B cell (primary cell): Measurements from ENCODE around the gene SHB. TPM values are rescaled to one million over a fixed set of nuclear protein-coding genes. Genes with fewer than 3 reads are reported as not detected.

ENCODE experiments used
- ATAC-seq: fragments of 200-7000 bp; cut with Tn5 transposase; one replicate; pipeline ENCODE4 v1.10.0; 2021; ENCODE audit warnings: low read depth, mild to moderate bottlenecking, moderate number of reproducible peaks, moderate library complexity
- CTCF ChIA-PET: fragments of 350-600 bp; sonication (Branson Sonifier 250); formaldehyde crosslinking; loops from one replicate; lab custom pipeline; 2021; ENCODE audit warnings: antibody characterized with exemption, inconsistent platforms; lab: Charles Lee
- POLR2A ChIA-PET: fragments of 350-600 bp; sonication (Branson Sonifier 250); formaldehyde crosslinking; loops from one replicate; lab custom pipeline; 2021; ENCODE audit warnings: antibody characterized with exemption; lab: Charles Lee
- DNase-seq: peaks from one replicate; pipeline ENCODE4 v3.0.0; 2013
- H2AFZ ChIP-seq: 2 replicates; pipeline ENCODE4 v1.6.1; 2012; ENCODE audit warnings: mild to moderate bottlenecking, low read depth, low read length; ENCODE audit not compliant: insufficient read depth, poor library complexity, severe bottlenecking
- H3K27ac ChIP-seq, 2 donors: 1 replicate in 1 of 2; 2 replicates in 1 of 2; pipeline ENCODE4 v1.5.1; 2012 to 2013; ENCODE audit warnings: low read length in 2 of 2, mild to moderate bottlenecking in 2 of 2, moderate library complexity in 1 of 2
- H3K27me3 ChIP-seq, 4 experiments: fragments of 200-600 bp in 1 of 4; sonication (generic) in 1 of 4; replicated peaks in 1 of 4; 1 replicate in 2 of 4; 2 replicates in 2 of 4; pipeline versions ENCODE4 v1.6.1 to v1.7.0; 2013 to 2016; ENCODE audit warnings: low read length in 3 of 4, mild to moderate bottlenecking in 2 of 4, mixed read lengths in 1 of 4, moderate library complexity in 1 of 4; ENCODE audit not compliant: insufficient read depth in 4 of 4, control insufficient read depth in 3 of 4; ENCODE audit errors: control extremely low read depth in 1 of 4
- H3K36me3 ChIP-seq, 2 experiments: replicated peaks in 1 of 2; 1 replicate in 1 of 2; 2 replicates in 1 of 2; pipeline versions ENCODE4 v1.6.1 to v1.7.1; 2013; ENCODE audit warnings: low read length in 1 of 2; ENCODE audit not compliant: insufficient read depth in 2 of 2, control insufficient read depth in 1 of 2; ENCODE audit errors: control extremely low read depth in 1 of 2, extremely low read depth in 1 of 2
- H3K4me1 ChIP-seq, 2 donors: fragments of 200-600 bp in 1 of 2; sonication (generic) in 1 of 2; 1 replicate in 1 of 2; 2 replicates in 1 of 2; pipeline versions ENCODE4 v1.5.1 to v1.6.1; 2013 to 2017; ENCODE audit warnings: low read length in 2 of 2; ENCODE audit not compliant: control insufficient read depth in 2 of 2, insufficient read depth in 2 of 2
- H3K4me2 ChIP-seq: replicated peaks from 2 replicates; pipeline ENCODE3; 2012; ENCODE audit warnings: mild to moderate bottlenecking, low read depth, low read length; ENCODE audit not compliant: poor library complexity, severe bottlenecking
- H3K4me3 ChIP-seq, 5 experiments: fragments of 200-600 bp in 1 of 5; sonication (generic) in 1 of 5; 1 replicate in 3 of 5; 2 replicates in 2 of 5; pipeline versions ENCODE4 v1.5.1 to v1.7.0; 2011 to 2016; ENCODE audit warnings: low read length in 4 of 5, mild to moderate bottlenecking in 4 of 5, low read depth in 2 of 5, control low read depth in 1 of 5, moderate library complexity in 1 of 5; ENCODE audit not compliant: insufficient read depth in 1 of 5; ENCODE audit errors: control extremely low read depth in 1 of 5, extremely low read depth in 1 of 5
- H3K79me2 ChIP-seq: fragments of 200-600 bp; sonication (generic); one replicate; pipeline ENCODE4 v1.6.0; 2016; ENCODE audit warnings: low read length; ENCODE audit not compliant: control insufficient read depth, insufficient read depth
- H3K9ac ChIP-seq: fragments of 200-600 bp; sonication (generic); 2 replicates; pipeline ENCODE4 v1.6.1; 2017; ENCODE audit warnings: mild to moderate bottlenecking, low read length, moderate library complexity
- H3K9me3 ChIP-seq, 3 donors: one replicate each; pipeline versions ENCODE4 v1.6.1 to v1.7.1; 2013; ENCODE audit warnings: low read length in 2 of 3; ENCODE audit not compliant: control insufficient read depth in 2 of 3, insufficient read depth in 1 of 3; ENCODE audit errors: control extremely low read depth in 1 of 3
- H4K20me1 ChIP-seq: 2 replicates; pipeline ENCODE4 v1.6.0; 2012; ENCODE audit warnings: mild to moderate bottlenecking, low read length; ENCODE audit not compliant: insufficient read depth, control insufficient read depth, poor library complexity, severe bottlenecking
- H3K27ac Mint-ChIP-seq: one replicate; pipeline ENCODE4 v1.8.0; 2021; ENCODE audit warnings: mixed read lengths
- H3K27me3 Mint-ChIP-seq: one replicate; pipeline ENCODE4 v1.8.0; 2021; ENCODE audit warnings: mixed read lengths
- H3K4me1 Mint-ChIP-seq: one replicate; pipeline ENCODE4 v1.8.0; 2021; ENCODE audit warnings: mixed read lengths
- H3K4me3 Mint-ChIP-seq: one replicate; pipeline ENCODE4 v1.8.0; 2021; ENCODE audit warnings: mixed read lengths
- H3K9me3 Mint-ChIP-seq: one replicate; pipeline ENCODE4 v1.8.0; 2022; ENCODE audit warnings: mixed read lengths; ENCODE audit not compliant: insufficient read depth
- CTCF ChIP-seq: fragments of 200-600 bp; IDR thresholded peaks from one replicate; pipeline ENCODE4 v1.8.0; 2022; ENCODE audit warnings: antibody characterized with exemption, mild to moderate bottlenecking
- EZH2 ChIP-seq: IDR thresholded peaks from 2 replicates; pipeline ENCODE4 v1.6.1; 2012; ENCODE audit warnings: borderline replicate concordance, low read depth, mild to moderate bottlenecking, moderate library complexity, low read length; ENCODE audit not compliant: insufficient read depth, poor library complexity, severe bottlenecking
- WGBS: methylation state at CpG from one replicate; pipeline ENCODE4 v1.1.5; 2013; ENCODE audit warnings: missing lambda C conversion rate; ENCODE audit not compliant: insufficient coverage; 5-methylcytosine and 5-hydroxymethylcytosine counted together
- intact Hi-C: fragments of 100-400 bp; cut with micrococcal nuclease; formaldehyde crosslinking; loops from one replicate; pipeline ENCODE4 v1.10.0; 2022
- polyA plus RNA-seq: library from polyadenylated mRNA; depleted of rRNA; stranded (reverse); fragments of >200 nt; gene quantifications from 2 replicates; pipeline ENCODE4 v1.2.3, GENCODE V29; 2012
- total RNA-seq, 2 donors: library from RNA; stranded (reverse); fragments of 120-200 nt in 1 of 2; gene quantifications; 1 replicate in 1 of 2; 2 replicates in 1 of 2; pipeline versions ENCODE4 v1.2.3 to v1.2.4, GENCODE V29; 2013 to 2022

The SHB gene
- total and polyA plus RNA-seq, 2 donors (not counting 1 experiment from before 2014, with no cell fraction given) = 0.06 to 1.9 TPM

- H3K4me3 Mint-ChIP-seq = no peak overlapping the region
- no peaks in the 10 kb centered on the region for H3K36me3 ChIP-seq
- DNase-seq = no peak
- peaks cover 11% of the 10 kb centered on the region for H3K4me1 Mint-ChIP-seq
- H3K27me3 ChIP-seq = no peaks in the 10 kb centered on the region
- no peak overlapping the region for H3K4me2 ChIP-seq
- H3K4me1 ChIP-seq = no peaks in the 10 kb centered on the region
- intact Hi-C loops = no loop called here
- no peak overlapping the region for H3K9ac ChIP-seq
- ChIA-PET CTCF (no interaction called here), POLR2A (no interaction called here)
- H3K4me3 ChIP-seq = no peak overlapping the region
- 62% methylated on average over 11 of the region's 14 CpGs for WGBS
- peaks cover 5% of the 10 kb centered on the region for H3K27me3 Mint-ChIP-seq
- no peaks in the 10 kb centered on the region for H4K20me1 ChIP-seq
- H3K27ac Mint-ChIP-seq = peak overlapping the region; percentile 57
- peaks cover 0 to 4% (median 0%) of the 10 kb centered on the region in 3 donors for H3K9me3 ChIP-seq
- ATAC-seq = peak; percentile 60
- H3K9me3 Mint-ChIP-seq = no peaks in the 10 kb centered on the region
- no peak overlapping the region for H2AFZ ChIP-seq
- no peaks in the 10 kb centered on the region for H3K79me2 ChIP-seq
- H3K27ac ChIP-seq = no peak overlapping the region
- TF ChIP-seq EZH2 (no peak), CTCF (no peak)
Measured at GRCh38 chr9:37953775-37954437, 115.1 kb downstream of the SHB start.

GRCh38 chr9:37953206-37953774, 115.7 kb downstream of the SHB start:
- no peak overlapping the region for H2AFZ ChIP-seq
- H3K4me3 Mint-ChIP-seq = no peak overlapping the region

More at GRCh38 chr9:37953206-37953774, 115.7 kb downstream of the SHB start:
- no peak overlapping the region for H3K4me3 ChIP-seq
- no peaks in the 10 kb centered on the region for H3K9me3 Mint-ChIP-seq
- no peak overlapping the region for H3K27ac Mint-ChIP-seq
- H3K4me2 ChIP-seq = no peak overlapping the region
- ChIA-PET CTCF (interaction anchor here (1.4 kb wide), 1 partner anchor 11 kb away, joined by 3 read pairs; no protein-coding TSS in a partner anchor), POLR2A (no interaction called here)
- H3K4me1 Mint-ChIP-seq = peaks cover 11% of the 10 kb centered on the region
- no peaks in the 10 kb centered on the region for H4K20me1 ChIP-seq
- H3K36me3 ChIP-seq = no peaks in the 10 kb centered on the region
- intact Hi-C loops = no loop called here
- peaks cover 0 to 4% (median 0%) of the 10 kb centered on the region in 3 donors for H3K9me3 ChIP-seq
- DNase-seq (no peak), ATAC-seq (no peak)
- no peaks in the 10 kb centered on the region for H3K27me3 ChIP-seq
- no peak overlapping the region for H3K27ac ChIP-seq
- 84% methylated on average over 5 of the region's 5 CpGs for whole genome bisulfite sequencing
- no peaks in the 10 kb centered on the region for H3K79me2 ChIP-seq
- TF ChIP-seq CTCF = no peak
- no peak for TF ChIP-seq EZH2
- H3K27me3 Mint-ChIP-seq = peaks cover 5% of the 10 kb centered on the region
- no peaks in the 10 kb centered on the region for H3K4me1 ChIP-seq
- no peak overlapping the region for H3K9ac ChIP-seq
